NCI-H1436 treated with DMSO at 0.1 percent for 48 hours (cell line): ENCODE measurements around the gene PSPH.
A peak's percentile ranks its signal among the peaks of the same experiment; 100 is the strongest.
"Not testable (repeated sequence)": the region's sequence is repeated elsewhere in the genome, so short reads cannot be mapped to it uniquely, and the experiment has no call there.

Source experiments
- DNase-seq: peaks from one replicate; lab custom pipeline; 2025; lab: John Stamatoyannopoulos, UW

Gene PSPH

GRCh38 chr7:56062382-56062781, 11.1 kb upstream of the PSPH start:
- DNase-seq, result no peak

- no peak for DNase-seq
Measured at GRCh38 chr7:56053993-56054392, 2.7 kb upstream of the PSPH start.

- DNase-seq, result no peak
Measured at GRCh38 chr7:56053379-56053778, 2.1 kb upstream of the PSPH start.

- DNase-seq, result no peak
Measured at GRCh38 chr7:56051053-56051338, 248 bp downstream of the PSPH start.

- not testable (repeated sequence) for DNase-seq
Measured at GRCh38 chr7:56048763-56049162, 2.5 kb downstream of the PSPH start.

- DNase-seq, result no peak
Measured at GRCh38 chr7:56048245-56048644, 3.0 kb downstream of the PSPH start.

- not testable (repeated sequence) for DNase-seq
Measured at GRCh38 chr7:56047446-56048116, 3.7 kb downstream of the PSPH start.

- DNase-seq, result no peak
Measured at GRCh38 chr7:56046721-56047445, 4.4 kb downstream of the PSPH start.

GRCh38 chr7:56045758-56046157, 5.5 kb downstream of the PSPH start:
- not testable (repeated sequence) for DNase-seq

- DNase-seq, result no peak
Measured at GRCh38 chr7:56040730-56041129, 10.5 kb downstream of the PSPH start.

GRCh38 chr7:56033671-56034432, 17.4 kb downstream of the PSPH start:
- peak; percentile 79 for DNase-seq

GRCh38 chr7:56032578-56032977, 18.7 kb downstream of the PSPH start:
- not testable (repeated sequence) for DNase-seq

- DNase-seq, result not testable (repeated sequence)
Measured at GRCh38 chr7:56031556-56031955, 19.7 kb downstream of the PSPH start.

- no peak for DNase-seq
Measured at GRCh38 chr7:56030340-56030739, 20.9 kb downstream of the PSPH start.

- DNase-seq, result no peak
Measured at GRCh38 chr7:56028942-56029630, 22.2 kb downstream of the PSPH start.

- no peak for DNase-seq
Measured at GRCh38 chr7:56026538-56026937, 24.7 kb downstream of the PSPH start.

- DNase-seq, result no peak
Measured at GRCh38 chr7:56023500-56023899, 27.7 kb downstream of the PSPH start.

GRCh38 chr7:56019501-56019900, 31.7 kb downstream of the PSPH start:
- no peak for DNase-seq

GRCh38 chr7:56017015-56017414, 34.2 kb downstream of the PSPH start:
- not testable (repeated sequence) for DNase-seq

- no peak for DNase-seq
Measured at GRCh38 chr7:56009695-56010094, 41.5 kb downstream of the PSPH start.

GRCh38 chr7:56007891-56008290, 43.4 kb downstream of the PSPH start:
- DNase-seq, result no peak

GRCh38 chr7:56007167-56007652, 44.0 kb downstream of the PSPH start:
- DNase-seq, result peak; percentile 66
